ENCODE results near the gene ADAR. TPM values are rescaled to one million over a fixed set of nuclear protein-coding genes. Genes with fewer than 3 reads are reported as not detected.

The ADAR gene
- total RNA-seq, 1 donor from 2014 or later: 59.1 TPM

DNA sequence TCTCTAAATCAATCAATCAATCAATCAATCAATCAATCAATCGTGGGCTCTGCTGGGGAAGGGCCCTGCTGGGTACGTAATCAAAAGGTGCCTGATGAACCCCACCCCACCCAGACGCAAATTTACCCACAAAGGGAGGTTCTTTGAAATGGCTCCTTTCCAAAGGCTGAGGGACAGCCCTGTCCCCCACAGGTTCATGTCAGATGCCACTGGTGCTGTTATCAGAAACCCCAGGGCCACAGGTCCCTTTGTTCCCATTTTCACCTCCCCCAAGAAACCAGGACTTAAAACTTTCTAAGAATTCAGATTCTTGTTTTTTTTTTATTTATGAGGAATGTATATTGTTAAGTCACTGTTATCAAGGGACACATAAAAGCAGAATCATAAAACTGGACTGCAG, 26.2 kb downstream of the ADAR start:
- no peak for DNase-seq

- DNase-seq: no peak
Measured at GRCh38 chr1:154579374-154579773, 28.6 kb downstream of the ADAR start.

DNA sequence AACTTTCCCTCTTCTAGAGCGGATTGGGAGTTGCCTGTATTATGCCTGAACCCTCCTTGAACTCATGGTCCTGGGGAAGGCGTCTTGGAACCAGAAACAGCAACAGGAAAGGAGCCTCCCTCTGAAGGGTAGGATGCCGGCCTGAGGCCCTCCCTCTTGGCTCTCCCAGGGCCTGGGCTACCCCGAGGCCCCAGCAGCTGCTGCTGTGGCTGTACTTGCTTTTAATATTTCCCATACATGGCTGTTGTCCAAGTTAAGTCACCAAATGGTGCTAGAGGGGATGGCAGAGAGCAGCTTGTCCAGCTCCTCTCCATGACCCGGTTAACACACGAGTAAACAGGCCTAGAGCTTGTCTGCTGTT, 29.9 kb downstream of the ADAR start:
- DNase-seq: no peak

DNA sequence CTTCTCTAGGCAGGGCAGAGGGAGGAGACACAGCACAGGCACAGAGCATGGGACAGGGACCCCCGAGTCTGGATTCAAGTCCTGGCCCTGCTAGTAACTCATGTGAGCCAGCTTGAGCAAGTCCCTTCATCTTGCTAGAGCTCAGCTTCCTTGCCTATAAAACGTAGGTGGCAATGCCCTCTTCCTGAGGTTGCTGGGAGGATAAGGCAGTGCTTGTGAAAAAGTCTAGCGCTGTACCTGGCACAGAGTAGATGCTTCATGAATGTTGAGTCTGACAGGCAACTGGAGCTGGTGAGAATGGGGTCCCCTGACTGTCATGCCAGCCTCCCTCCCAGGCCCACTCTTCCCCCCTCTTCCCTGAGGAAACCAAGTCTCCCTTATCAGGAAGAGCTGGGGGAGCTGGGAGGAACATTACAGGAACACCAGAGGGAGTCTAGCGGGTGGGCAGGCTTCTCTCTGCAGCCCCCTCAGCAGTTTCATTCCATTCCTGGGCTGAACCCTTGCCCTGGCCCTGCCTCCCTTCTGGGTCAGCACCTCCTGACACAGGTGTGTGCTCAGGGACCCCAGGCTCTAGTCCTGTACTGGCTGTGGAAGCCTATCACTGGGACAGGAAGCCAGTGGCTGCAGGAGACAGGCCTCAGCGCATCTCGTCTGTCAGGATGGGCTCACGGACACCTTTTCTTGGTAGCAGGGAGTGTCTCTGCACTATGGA, 30.5 kb downstream of the ADAR start:
- no peak for DNase-seq

- DNase-seq: no peak
Measured at GRCh38 chr1:154575951-154576566, 31.9 kb downstream of the ADAR start.

- no peak for DNase-seq
Measured at GRCh38 chr1:154575147-154575927, 32.6 kb downstream of the ADAR start.

- DNase-seq: peak; percentile 54
Measured at GRCh38 chr1:154574716-154575115, 33.3 kb downstream of the ADAR start.

GRCh38 chr1:154573168-154573510, 34.8 kb downstream of the ADAR start:
- no peak for DNase-seq

- DNase-seq: no peak
Measured at GRCh38 chr1:154572468-154573167, 35.4 kb downstream of the ADAR start.

DNA sequence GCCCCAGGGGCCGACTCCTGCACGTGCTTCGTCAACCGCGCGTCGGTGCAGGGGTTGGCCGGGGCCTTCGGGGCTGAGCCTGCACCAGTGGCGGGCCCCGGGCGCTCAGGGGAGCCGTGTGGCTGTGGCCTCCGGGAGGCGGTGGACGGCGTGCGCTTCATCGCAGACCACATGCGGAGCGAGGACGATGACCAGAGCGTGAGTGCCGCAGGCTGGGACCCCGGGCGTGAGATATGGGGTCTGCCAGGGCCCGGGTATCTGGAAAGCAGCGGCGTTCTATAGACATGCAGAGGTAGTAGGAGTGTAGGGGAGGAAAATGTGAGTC, 36.1 kb downstream of the ADAR start:
- DNase-seq: no peak

DNA sequence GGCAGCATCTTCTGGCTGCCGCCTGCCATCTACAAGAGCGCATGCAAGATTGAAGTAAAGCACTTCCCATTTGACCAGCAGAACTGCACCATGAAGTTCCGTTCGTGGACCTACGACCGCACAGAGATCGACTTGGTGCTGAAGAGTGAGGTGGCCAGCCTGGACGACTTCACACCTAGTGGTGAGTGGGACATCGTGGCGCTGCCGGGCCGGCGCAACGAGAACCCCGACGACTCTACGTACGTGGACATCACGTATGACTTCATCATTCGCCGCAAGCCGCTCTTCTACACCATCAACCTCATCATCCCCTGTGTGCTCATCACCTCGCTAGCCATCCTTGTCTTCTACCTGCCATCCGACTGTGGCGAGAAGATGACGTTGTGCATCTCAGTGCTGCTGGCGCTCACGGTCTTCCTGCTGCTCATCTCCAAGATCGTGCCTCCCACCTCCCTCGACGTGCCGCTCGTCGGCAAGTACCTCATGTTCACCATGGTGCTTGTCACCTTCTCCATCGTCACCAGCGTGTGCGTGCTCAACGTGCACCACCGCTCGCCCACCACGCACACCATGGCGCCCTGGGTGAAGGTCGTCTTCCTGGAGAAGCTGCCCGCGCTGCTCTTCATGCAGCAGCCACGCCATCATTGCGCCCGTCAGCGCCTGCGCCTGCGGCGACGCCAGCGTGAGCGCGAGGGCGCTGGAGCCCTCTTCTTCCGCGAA, 36.6 kb downstream of the ADAR start:
- no peak for DNase-seq

DNA sequence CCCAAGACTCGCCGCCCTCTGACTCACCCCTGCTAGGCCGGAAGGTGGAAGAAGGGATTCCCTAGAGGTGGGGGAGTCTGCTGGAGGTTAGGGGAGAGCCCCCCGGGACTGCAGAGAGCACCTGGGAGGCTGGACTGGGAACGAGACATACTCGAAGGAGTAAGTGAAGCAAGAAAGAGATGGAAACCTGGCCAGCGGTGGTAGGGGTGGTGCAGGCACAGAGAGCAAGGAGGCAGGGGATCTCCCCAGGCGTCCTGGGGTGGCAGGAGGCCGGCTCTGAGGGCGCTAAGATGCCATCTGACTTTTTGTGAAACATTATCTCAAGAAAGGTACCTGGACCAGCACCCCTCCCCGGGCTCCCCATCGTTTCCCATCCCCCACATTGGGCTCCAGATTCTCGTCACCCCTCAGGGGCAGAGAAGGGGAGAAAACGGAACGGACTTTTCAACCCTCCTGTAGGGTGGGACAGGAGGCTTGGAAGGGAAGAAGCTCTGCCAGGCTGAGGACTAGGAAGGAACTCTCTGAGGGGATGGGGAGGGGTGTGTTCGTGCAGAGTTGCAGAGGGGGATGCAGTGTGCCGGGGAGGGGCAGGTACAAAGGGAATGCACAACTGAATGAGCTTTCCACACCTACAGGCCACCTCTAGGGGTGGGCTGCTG, 39.7 kb downstream of the ADAR start:
- no peak for DNase-seq

GRCh38 chr1:154567386-154568156, 40.4 kb downstream of the ADAR start, which contains the start of gene CHRNB2:
TSS of gene CHRNB2 (plus strand) at chr1:154567778. CDS start at chr1:154568045, 267 bp downstream.
- DNase-seq: peak; percentile 79

DNA sequence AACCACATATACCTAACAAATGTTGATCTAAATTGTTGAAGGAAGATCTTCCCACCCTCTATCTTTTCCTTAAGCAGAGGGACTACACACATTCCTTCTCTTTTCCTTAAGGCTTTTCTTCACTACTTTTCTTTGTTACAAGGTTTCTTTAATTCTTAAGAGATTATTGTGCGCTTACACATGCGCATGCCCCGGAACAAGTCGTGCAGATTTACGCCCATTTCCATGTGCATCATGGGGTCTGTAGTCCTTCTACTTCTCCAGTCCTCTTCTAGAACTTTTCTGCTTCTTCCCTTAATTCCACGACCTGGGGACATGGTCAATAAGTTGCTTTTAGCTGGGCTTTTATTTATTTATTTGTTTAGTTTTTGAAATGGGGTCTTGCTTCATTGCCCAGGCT, 42.1 kb downstream of the ADAR start:
- no peak for DNase-seq

GRCh38 chr1:154559466-154560044, 48.4 kb downstream of the ADAR start:
- DNase-seq: peak; percentile 85

DNA sequence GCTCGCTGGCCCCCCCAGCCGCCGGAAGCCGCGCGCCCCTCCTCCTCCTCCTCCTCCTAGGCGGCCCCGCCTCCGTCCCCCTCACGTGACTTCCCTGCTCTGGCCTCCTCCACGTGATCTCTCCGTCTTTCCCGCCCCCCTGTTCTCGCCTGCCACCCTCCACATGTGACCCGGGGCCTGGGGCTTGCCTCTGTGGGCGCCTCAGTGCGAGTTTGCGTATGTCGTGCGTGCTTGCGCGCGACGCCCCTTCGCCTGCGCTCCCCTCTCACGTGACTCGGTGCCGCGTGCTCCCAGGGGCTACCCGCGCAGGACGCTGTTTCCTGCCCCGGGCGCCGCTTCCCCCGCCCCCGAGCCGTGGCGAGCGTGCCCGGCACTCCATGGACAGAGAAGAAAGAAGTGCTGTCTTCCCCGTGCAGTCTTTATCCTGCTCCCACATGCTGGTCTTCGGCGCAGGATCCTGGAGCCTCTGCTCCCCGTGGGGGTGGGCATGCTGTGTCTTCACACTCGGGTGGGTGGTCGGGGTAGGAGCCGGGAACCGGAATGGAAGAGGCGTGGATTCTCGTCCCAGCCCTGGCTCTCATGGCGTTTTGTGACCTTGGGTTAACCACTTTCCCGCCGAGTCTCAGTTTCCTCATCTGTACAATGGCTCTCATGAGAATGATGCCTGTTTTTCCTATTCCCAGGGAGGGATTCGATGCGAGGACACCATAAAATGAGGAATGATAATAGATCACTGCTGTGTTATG, 49.1 kb downstream of the ADAR start:
- DNase-seq: peak; percentile 99

DNA sequence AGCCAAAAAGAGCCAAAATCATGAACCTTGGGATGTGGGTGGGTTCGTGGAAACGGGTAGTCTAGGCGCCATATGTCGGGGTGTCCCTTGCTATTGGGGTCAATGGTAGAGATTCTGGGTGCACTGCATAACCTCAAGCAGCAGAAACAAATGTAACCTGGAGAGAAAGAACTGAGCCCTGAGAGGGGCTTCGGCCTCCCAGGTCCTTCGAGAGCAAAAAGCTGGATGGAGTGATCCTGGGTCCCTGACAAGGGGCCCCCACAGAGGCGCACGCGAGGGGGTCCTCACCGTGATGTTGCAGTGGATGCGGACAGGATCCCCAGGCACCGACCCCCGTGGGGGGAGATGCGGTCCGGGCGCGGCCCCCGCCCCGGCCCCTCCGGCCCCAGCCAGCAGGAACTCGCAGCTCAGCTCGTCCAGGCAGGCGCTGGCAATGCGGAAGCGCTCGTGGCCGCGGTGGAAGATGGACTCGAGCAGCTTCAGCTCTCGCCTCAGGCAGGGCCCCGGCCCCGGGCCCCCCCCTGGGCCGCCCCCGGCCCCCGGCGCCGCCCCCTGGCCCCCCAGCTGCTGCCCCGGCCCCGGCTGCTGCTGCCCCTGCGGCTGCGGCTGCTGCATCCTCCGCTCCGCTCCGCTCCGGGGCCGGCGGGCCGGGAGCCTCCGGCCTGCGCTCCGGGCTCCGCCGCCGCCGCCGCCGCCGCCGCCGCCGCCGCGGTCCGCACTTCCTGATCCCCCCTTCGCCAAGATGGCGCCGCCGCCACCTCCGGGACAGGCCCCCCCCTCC, 49.9 kb downstream of the ADAR start, which contains the start of gene UBE2Q1:
UBE2Q1 (minus strand) TSS at position 724 of the 781 bp plus-strand sequence; CDS start at position 615, 109 bp downstream.
- DNase-seq: no peak

DNA sequence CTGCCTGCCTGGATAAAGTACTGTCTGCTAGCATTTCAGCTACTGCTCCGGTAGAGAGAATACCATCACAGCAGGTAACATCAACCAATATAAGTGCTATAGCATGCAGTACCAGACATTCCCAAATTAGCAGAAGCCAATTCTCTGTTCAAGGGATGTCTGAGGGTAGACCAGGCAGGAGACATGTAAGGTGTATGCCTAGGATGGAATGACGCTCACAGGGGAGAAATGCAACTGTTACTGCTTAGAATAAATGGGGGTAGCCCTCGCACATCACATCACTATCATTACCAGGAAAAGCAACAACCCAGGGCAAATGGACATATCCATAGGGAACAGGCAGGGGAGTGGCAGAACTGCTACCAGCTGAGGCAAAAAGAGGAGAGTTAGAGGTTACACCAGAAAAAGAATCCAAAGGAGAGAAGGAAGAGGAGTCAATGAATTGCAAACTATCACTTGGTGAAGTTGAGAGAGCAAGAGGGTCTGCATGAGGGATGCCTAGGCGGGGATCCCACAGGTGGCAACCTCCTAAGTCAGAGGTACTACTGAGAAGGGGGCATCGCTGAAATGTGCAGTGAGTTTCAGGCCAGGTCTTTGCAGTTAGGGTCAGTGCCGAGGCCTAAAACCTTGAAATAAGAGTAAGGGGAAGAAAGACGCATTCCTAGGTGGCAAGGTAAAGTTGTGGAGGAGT, 50.6 kb downstream of the ADAR start:
- DNase-seq: no peak

Measured in occipital lobe (tissue), 2 donors.